ENCODE results near the gene DSC3.

The DSC3 gene

DNA sequence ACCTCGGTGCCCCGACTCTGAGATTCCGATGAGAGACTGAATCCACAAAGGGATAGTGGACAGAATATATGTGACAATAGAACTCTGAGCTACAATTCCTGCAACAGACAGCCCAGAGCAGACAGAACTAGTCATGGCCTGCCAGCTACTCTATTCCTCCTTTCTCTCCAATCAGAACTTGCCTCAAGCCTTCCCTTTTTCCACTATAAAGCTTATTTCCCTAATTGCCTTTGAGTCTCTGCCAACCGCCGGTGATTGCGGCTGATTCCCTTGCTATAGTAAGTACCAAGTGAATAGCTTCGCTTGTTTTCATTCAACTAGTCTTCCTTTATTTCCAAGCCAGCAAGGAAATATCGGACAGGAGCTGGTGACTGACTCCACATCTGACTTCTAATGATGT lies 96.8 kb downstream of the DSC3 start:
- TF ChIP-seq POLR2AphosphoS5 (IDR thresholded peaks at IDR 0.05; ENCODE audit: low read depth, low read length) = no peak
- no peak for TF ChIP-seq TAF1 (IDR thresholded peaks at IDR 0.05; ENCODE audit: borderline replicate concordance, insufficient read depth, low read length)
- no peak for TF ChIP-seq FOXP2 (optimal IDR thresholded peaks at IDR 0.05; ENCODE audit: borderline replicate concordance, extremely low read depth, extremely low read length, insufficient read depth)
- TF ChIP-seq SIN3A (IDR thresholded peaks at IDR 0.05; ENCODE audit: borderline replicate concordance, insufficient read depth, low read length) = no peak
- TF ChIP-seq, protein P1, sequence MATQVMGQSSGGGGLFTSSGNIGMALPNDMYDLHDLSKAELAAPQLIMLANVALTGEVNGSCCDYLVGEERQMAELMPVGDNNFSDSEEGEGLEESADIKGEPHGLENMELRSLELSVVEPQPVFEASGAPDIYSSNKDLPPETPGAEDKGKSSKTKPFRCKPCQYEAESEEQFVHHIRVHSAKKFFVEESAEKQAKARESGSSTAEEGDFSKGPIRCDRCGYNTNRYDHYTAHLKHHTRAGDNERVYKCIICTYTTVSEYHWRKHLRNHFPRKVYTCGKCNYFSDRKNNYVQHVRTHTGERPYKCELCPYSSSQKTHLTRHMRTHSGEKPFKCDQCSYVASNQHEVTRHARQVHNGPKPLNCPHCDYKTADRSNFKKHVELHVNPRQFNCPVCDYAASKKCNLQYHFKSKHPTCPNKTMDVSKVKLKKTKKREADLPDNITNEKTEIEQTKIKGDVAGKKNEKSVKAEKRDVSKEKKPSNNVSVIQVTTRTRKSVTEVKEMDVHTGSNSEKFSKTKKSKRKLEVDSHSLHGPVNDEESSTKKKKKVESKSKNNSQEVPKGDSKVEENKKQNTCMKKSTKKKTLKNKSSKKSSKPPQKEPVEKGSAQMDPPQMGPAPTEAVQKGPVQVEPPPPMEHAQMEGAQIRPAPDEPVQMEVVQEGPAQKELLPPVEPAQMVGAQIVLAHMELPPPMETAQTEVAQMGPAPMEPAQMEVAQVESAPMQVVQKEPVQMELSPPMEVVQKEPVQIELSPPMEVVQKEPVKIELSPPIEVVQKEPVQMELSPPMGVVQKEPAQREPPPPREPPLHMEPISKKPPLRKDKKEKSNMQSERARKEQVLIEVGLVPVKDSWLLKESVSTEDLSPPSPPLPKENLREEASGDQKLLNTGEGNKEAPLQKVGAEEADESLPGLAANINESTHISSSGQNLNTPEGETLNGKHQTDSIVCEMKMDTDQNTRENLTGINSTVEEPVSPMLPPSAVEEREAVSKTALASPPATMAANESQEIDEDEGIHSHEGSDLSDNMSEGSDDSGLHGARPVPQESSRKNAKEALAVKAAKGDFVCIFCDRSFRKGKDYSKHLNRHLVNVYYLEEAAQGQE (IDR thresholded peaks at IDR 0.05; ENCODE audit: insufficient read depth in 1 of 2, low read depth in 2 of 2, low read length in 2 of 2) = no peak

DNA sequence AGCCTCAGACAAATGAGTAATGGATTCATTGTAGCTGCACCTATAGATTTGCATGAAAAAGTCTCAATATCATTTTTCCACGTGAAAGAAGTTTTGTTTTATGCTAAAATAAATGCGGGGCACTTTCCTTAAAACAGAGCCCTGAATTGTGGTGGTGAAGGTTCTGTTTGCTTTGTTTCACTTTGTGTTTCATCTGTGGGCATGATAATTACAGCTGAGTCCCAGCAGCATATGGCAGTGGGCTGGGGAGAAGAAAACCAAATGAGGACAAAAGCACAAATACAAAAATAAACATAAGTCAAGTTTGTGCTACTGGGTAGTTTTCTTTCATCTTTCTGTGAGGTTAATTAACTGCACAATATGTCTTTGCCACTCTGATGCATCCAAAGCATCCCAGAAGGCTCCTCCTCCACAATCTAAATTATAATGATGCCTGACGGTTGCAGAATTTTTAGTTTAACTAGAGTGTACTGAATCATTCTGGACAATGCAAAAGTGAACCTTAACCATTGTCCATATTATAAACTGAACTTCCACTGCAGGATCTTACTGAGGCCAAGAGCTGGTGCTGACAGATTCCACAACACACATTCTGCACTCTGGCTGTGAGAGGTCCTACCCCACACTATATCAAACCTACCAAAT lies 97.6 kb downstream of the DSC3 start:
- TF ChIP-seq POLR2AphosphoS5 (IDR thresholded peaks at IDR 0.05; ENCODE audit: low read depth, low read length) (no peak), SIN3A (IDR thresholded peaks at IDR 0.05; ENCODE audit: borderline replicate concordance, insufficient read depth, low read length) (no peak)

DNA sequence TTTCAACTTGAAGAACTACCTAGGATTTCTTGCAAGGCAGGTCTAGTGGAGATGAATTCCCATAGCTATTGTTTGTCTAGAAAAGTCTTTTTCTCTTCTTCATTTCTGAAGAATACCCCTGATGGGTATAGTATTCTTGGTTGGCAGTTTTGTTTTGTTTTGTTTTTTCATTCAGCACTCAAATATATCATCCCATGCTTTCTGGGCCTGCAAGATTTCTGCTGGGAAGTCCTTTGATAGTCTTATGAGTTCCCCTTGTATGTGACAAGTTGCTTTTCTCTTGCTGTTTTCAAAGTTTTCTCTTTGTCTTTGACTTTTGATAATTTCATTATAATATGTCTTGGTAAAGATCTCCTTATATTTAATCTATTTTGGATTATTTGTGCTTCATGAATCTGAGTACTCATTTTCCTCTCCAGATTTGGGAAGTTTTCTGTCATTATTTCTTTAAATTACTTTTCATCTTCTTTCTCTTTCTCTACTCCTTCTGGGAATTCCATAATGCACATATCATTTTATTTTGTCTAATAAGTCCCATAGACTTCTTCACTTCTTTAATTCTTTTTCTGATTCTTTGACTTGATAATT lies 101.5 kb downstream of the DSC3 start:
- TF ChIP-seq, protein P1 (IDR thresholded peaks at IDR 0.05; ENCODE audit: insufficient read depth in 1 of 2, low read depth in 2 of 2, low read length in 2 of 2) = no peak
- TF ChIP-seq SIN3A (IDR thresholded peaks at IDR 0.05; ENCODE audit: borderline replicate concordance, insufficient read depth, low read length) = no peak
- no peak for TF ChIP-seq POLR2AphosphoS5 (IDR thresholded peaks at IDR 0.05; ENCODE audit: low read depth, low read length)
- TF ChIP-seq FOXP2 (optimal IDR thresholded peaks at IDR 0.05; ENCODE audit: borderline replicate concordance, extremely low read depth, extremely low read length, insufficient read depth) = no peak
- no peak for TF ChIP-seq TAF1 (IDR thresholded peaks at IDR 0.05; ENCODE audit: borderline replicate concordance, insufficient read depth, low read length)

All from PFSK-1 (cell line).